Sigmoid colon (tissue), 4 donors: Measurements from ENCODE around the gene UGP2.

Experiments
- POLR2A ChIP-seq, 2 donors: fragments of 450-650 bp; IDR thresholded peaks; one replicate each; pipeline ENCODE4 v1.6.1; 2016; ENCODE audit warnings: antibody characterized with exemption in 2 of 2, mild to moderate bottlenecking in 2 of 2, moderate library complexity in 2 of 2
- POLR2AphosphoS5 ChIP-seq, 4 donors: sonication (generic); formaldehyde crosslinking; IDR thresholded peaks; one replicate each; pipeline ENCODE4 v1.6.1; 2017; ENCODE audit warnings: antibody characterized with exemption in 4 of 4
- TF ChIP-seq, protein P1 (sequence below), 4 experiments: fragments of 450-650 bp in 3 of 4; fragments of 200-600 bp in 1 of 4; IDR thresholded peaks; one replicate each; pipeline ENCODE4 v1.5.1; 2016 to 2019; ENCODE audit warnings: antibody characterized with exemption in 4 of 4, mild to moderate bottlenecking in 3 of 4, moderate library complexity in 2 of 4

DNA sequence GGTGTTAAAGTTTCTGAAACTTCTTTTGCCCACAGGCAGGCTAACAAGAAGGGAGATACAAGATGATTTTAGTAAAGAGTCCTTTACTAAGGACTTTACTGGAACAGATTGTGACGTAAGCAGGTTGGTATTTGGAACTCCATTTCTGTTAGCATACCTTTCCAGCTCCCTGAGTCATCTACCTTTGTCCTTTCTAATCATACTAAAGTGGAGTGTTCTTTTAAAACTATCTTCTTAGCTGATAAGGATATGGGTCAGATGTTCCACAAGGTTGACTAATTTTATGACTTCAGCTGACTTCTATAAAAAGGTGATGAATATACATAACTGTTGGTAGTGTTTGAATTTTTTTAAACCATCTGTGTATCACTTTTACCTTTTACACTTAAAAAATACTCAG, 21.1 kb downstream of the UGP2 start:
- TF ChIP-seq POLR2A (IDR thresholded peaks at IDR 0.05): no peak
- TF ChIP-seq, protein P1, sequence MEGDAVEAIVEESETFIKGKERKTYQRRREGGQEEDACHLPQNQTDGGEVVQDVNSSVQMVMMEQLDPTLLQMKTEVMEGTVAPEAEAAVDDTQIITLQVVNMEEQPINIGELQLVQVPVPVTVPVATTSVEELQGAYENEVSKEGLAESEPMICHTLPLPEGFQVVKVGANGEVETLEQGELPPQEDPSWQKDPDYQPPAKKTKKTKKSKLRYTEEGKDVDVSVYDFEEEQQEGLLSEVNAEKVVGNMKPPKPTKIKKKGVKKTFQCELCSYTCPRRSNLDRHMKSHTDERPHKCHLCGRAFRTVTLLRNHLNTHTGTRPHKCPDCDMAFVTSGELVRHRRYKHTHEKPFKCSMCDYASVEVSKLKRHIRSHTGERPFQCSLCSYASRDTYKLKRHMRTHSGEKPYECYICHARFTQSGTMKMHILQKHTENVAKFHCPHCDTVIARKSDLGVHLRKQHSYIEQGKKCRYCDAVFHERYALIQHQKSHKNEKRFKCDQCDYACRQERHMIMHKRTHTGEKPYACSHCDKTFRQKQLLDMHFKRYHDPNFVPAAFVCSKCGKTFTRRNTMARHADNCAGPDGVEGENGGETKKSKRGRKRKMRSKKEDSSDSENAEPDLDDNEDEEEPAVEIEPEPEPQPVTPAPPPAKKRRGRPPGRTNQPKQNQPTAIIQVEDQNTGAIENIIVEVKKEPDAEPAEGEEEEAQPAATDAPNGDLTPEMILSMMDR (IDR thresholded peaks at IDR 0.05): no peak
- no peak for TF ChIP-seq POLR2AphosphoS5 (IDR thresholded peaks at IDR 0.05)
